Activated CD8-positive, alpha-beta memory T cell treated with anti-CD3 and anti-CD28 coated beads, Interleukin-2, amount 10 ng/mL, durations not matched to agents 7 days and 5 days (primary cell): ENCODE measurements around the gene DPEP2. TPM values are rescaled to one million over a fixed set of nuclear protein-coding genes. Genes with fewer than 3 reads are reported as not detected.
"Not testable (repeated sequence)": the region's sequence is repeated elsewhere in the genome, so short reads cannot be mapped to it uniquely, and the experiment has no call there.

Experiments used
- ATAC-seq: fragments of 150-1000 bp; cut with Tn5 transposase; one replicate; pipeline ENCODE4 v1.10.0; 2021; ENCODE audit warnings: moderate library complexity
- CTCF ChIA-PET: fragments of 350-600 bp; sonication (Branson Sonifier 250); formaldehyde crosslinking; loops from one replicate; lab custom pipeline; 2021; ENCODE audit warnings: antibody characterized with exemption; lab: Charles Lee
- DNase-seq: peaks from one replicate; pipeline ENCODE4 v3.0.0-alpha.2; 2020
- H3K27ac Mint-ChIP-seq: one replicate; pipeline ENCODE4 v1.8.0; 2021; ENCODE audit warnings: mild to moderate bottlenecking, mixed read lengths
- H3K27me3 Mint-ChIP-seq: one replicate; pipeline ENCODE4 v1.8.0; 2021; ENCODE audit warnings: mixed read lengths
- H3K36me3 Mint-ChIP-seq: one replicate; pipeline ENCODE4 v1.8.0; 2021; ENCODE audit warnings: mild to moderate bottlenecking, mixed read lengths
- H3K4me1 Mint-ChIP-seq: one replicate; pipeline ENCODE4 v1.8.0; 2021; ENCODE audit warnings: mixed read lengths
- H3K4me3 Mint-ChIP-seq: one replicate; pipeline ENCODE4 v1.8.0; 2021; ENCODE audit warnings: mild to moderate bottlenecking, moderate library complexity, mixed read lengths
- H3K9me3 Mint-ChIP-seq: one replicate; pipeline ENCODE4 v1.8.0; 2022; ENCODE audit warnings: low read depth, mixed read lengths
- total RNA-seq, 2 experiments: library from RNA; stranded (reverse); gene quantifications; one replicate each; pipeline ENCODE4 v1.2.3, GENCODE V29; 2021

DPEP2 gene
- total RNA-seq, 2 experiments from 2014 or later: 4.5 to 4.7 TPM

GRCh38 chr16:67942510-67943255, 56.6 kb downstream of the DPEP2 start:
- no peaks in the 10 kb centered on the region for H3K9me3 Mint-ChIP-seq
- no peaks in the 10 kb centered on the region for H3K27me3 Mint-ChIP-seq
- DNase-seq: no peak
- H3K4me1 Mint-ChIP-seq: peaks cover 27% of the 10 kb centered on the region
- no peak overlapping the region for H3K27ac Mint-ChIP-seq
- peaks cover 10% of the 10 kb centered on the region for H3K36me3 Mint-ChIP-seq
- no peak overlapping the region for H3K4me3 Mint-ChIP-seq
- CTCF ChIA-PET: interaction anchor here (0.6 to 5.2 kb wide), 13 partner anchors 8 to 139 kb away, joined by 3 to 28 read pairs (median 4); partner anchors contain the start of gene NRN1L
- no peak for ATAC-seq

- Mint-ChIP-seq H3K4me1 (peaks cover 30% of the 10 kb centered on the region), H3K27me3 (no peaks in the 10 kb centered on the region), H3K36me3 (peaks cover 10% of the 10 kb centered on the region), H3K27ac (no peak overlapping the region), H3K9me3 (no peaks in the 10 kb centered on the region), H3K4me3 (no peak overlapping the region)
- DNase-seq (peak; percentile 59), ATAC-seq (peak; percentile 60)
- CTCF ChIA-PET: interaction anchor here (0.6 to 5.2 kb wide), 15 partner anchors 9 to 462 kb away, joined by 3 to 28 read pairs (median 3); partner anchors contain the start of genes ATP6V0D1 and NRN1L
These were observed 57.1 kb downstream of the DPEP2 start for GRCh38 chr16:67942200-67942509.

GRCh38 chr16:67941469-67942199, 57.6 kb downstream of the DPEP2 start:
- Mint-ChIP-seq H3K9me3 (no peaks in the 10 kb centered on the region), H3K36me3 (peaks cover 11% of the 10 kb centered on the region), H3K27me3 (no peaks in the 10 kb centered on the region), H3K27ac (peak overlapping the region; percentile 56), H3K4me1 (peaks cover 34% of the 10 kb centered on the region), H3K4me3 (no peak overlapping the region)
- ATAC-seq (no peak), DNase-seq (no peak)
- CTCF ChIA-PET: interaction anchor here (0.6 to 5.2 kb wide), 18 partner anchors 14 to 461 kb away, joined by 3 to 28 read pairs (median 4); partner anchors contain the start of genes ATP6V0D1 and NRN1L

- Mint-ChIP-seq H3K9me3 (no peaks in the 10 kb centered on the region), H3K36me3 (peaks cover 11% of the 10 kb centered on the region), H3K4me3 (no peak overlapping the region), H3K27ac (peak overlapping the region; percentile 69), H3K27me3 (no peaks in the 10 kb centered on the region), H3K4me1 (peaks cover 34% of the 10 kb centered on the region)
- CTCF ChIA-PET: interaction anchor here (0.6 to 5.2 kb wide), 13 partner anchors 8 to 823 kb away, joined by 3 to 28 read pairs (median 5); partner anchors contain the start of gene NRN1L
- no peak for DNase-seq
- ATAC-seq: no peak
These were observed 58.7 kb downstream of the DPEP2 start for GRCh38 chr16:67940446-67941089.

- CTCF ChIA-PET: interaction anchor here (0.7 to 5.2 kb wide), 12 partner anchors 9 to 419 kb away, joined by 3 to 28 read pairs (median 4); partner anchors contain the start of gene NRN1L
- peaks cover 42% of the 10 kb centered on the region for H3K4me1 Mint-ChIP-seq
- no peak for ATAC-seq
- peak overlapping the region; percentile 13 for H3K4me3 Mint-ChIP-seq
- H3K36me3 Mint-ChIP-seq: peaks cover 14% of the 10 kb centered on the region
- no peaks in the 10 kb centered on the region for H3K9me3 Mint-ChIP-seq
- H3K27ac Mint-ChIP-seq: peak overlapping the region; percentile 69
- no peaks in the 10 kb centered on the region for H3K27me3 Mint-ChIP-seq
- DNase-seq: peak; percentile 62
These were observed 59.5 kb downstream of the DPEP2 start for GRCh38 chr16:67939507-67940445.

DNA sequence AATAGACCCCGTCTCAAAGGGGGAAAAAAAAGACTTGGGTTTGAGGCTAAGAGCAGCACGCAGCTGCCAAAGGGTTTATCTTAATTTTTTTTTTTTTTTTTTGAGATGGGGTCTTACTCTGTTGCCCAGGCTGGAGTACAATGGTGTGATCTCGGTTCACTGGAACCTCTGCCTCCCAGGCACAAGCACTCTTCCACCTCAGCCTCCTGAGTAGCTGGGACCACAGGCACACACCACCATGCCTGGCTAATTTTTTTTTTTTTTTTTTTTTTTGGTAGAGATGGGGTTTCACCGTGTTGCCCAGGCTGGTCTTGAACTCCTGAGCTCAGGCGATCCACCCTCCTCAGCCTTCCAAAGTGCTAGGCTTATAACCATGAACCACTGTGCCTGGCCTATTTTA, 61.6 kb downstream of the DPEP2 start:
- Mint-ChIP-seq H3K36me3 (peaks cover 27% of the 10 kb centered on the region), H3K4me3 (peak overlapping the region; percentile 99), H3K4me1 (peaks cover 49% of the 10 kb centered on the region), H3K27ac (peak overlapping the region; percentile 98)
- not testable (repeated sequence) for H3K27me3 Mint-ChIP-seq, H3K9me3 Mint-ChIP-seq, DNase-seq, ATAC-seq
- CTCF ChIA-PET: interaction anchor here (0.7 to 4.5 kb wide), 4 partner anchors 10 to 122 kb away, joined by 3 to 35 read pairs (median 14); partner anchors contain the start of gene NRN1L

Other genes with a start within 250 kb of the DPEP2 start
- 10 to 100 TPM; 21.2 to 23.7 TPM for gene RANBP10, start 192.9 kb downstream of the DPEP2 start, total RNA-seq
- gene TSNAXIP1, start 192.6 kb downstream of the DPEP2 start, total RNA-seq: under 1 TPM; 0.12 to 0.45 TPM
- 10 to 100 TPM; 47.9 to 52.7 TPM for gene THAP11, start 157.2 kb downstream of the DPEP2 start, total RNA-seq
- 100 to 1,000 TPM; 114 to 137 TPM for gene NUTF2, start 152.6 kb downstream of the DPEP2 start, total RNA-seq
- gene CENPT, start 151.8 kb downstream of the DPEP2 start, total RNA-seq: 10 to 100 TPM; 61.8 to 69.3 TPM
- gene EDC4, start 126.4 kb downstream of the DPEP2 start, total RNA-seq: 100 to 1,000 TPM; 122 to 124 TPM
- gene NRN1L, start 114.6 kb downstream of the DPEP2 start, total RNA-seq: under 1 TPM; 0.45 to 0.99 TPM
- gene PSKH1, start 106.2 kb downstream of the DPEP2 start, total RNA-seq: 10 to 100 TPM; 21.0 to 21.6 TPM
- gene CTRL, start 67.6 kb downstream of the DPEP2 start, total RNA-seq: 1 to 10 TPM; 5.0 to 6.7 TPM
- 100 to 1,000 TPM; 250 to 296 TPM for gene PSMB10, start 62.6 kb downstream of the DPEP2 start, total RNA-seq
- gene LCAT, start 55.4 kb downstream of the DPEP2 start, total RNA-seq: 10 to 100 TPM; 15.6 to 22.7 TPM
- gene SLC12A4, start 30.8 kb downstream of the DPEP2 start, total RNA-seq: 10 to 100 TPM; 47.7 to 51.2 TPM
- under 1 TPM in 1 of 2 experiments, not detected in 1; 0.28 TPM for gene DPEP3, start 19.0 kb downstream of the DPEP2 start, total RNA-seq
- gene DPEP2NB, start 16.4 kb upstream of the DPEP2 start, total RNA-seq: not detected
- gene DDX28, start 23.7 kb upstream of the DPEP2 start, total RNA-seq: 10 to 100 TPM; 14.8 to 20.8 TPM
- 10 to 100 TPM; 28.4 to 32.0 TPM for gene DUS2, start 23.8 kb upstream of the DPEP2 start, total RNA-seq
- 100 to 1,000 TPM; 176 to 183 TPM for gene NFATC3, start 85.9 kb upstream of the DPEP2 start, total RNA-seq
- gene ESRP2, start 236.6 kb upstream of the DPEP2 start, total RNA-seq: not detected
- gene PLA2G15, start 245.9 kb upstream of the DPEP2 start, total RNA-seq: 1 to 10 TPM; 8.4 to 9.3 TPM